ENCODE results near the gene DRC3. TPM values are rescaled to one million over a fixed set of nuclear protein-coding genes. Genes with fewer than 3 reads are reported as not detected.
A peak's percentile ranks its signal among the peaks of the same experiment; 100 is the strongest.

The DRC3 gene
- total RNA-seq, 2 experiments from 2014 or later: 0.19 TPM; not detected in 1

DNA sequence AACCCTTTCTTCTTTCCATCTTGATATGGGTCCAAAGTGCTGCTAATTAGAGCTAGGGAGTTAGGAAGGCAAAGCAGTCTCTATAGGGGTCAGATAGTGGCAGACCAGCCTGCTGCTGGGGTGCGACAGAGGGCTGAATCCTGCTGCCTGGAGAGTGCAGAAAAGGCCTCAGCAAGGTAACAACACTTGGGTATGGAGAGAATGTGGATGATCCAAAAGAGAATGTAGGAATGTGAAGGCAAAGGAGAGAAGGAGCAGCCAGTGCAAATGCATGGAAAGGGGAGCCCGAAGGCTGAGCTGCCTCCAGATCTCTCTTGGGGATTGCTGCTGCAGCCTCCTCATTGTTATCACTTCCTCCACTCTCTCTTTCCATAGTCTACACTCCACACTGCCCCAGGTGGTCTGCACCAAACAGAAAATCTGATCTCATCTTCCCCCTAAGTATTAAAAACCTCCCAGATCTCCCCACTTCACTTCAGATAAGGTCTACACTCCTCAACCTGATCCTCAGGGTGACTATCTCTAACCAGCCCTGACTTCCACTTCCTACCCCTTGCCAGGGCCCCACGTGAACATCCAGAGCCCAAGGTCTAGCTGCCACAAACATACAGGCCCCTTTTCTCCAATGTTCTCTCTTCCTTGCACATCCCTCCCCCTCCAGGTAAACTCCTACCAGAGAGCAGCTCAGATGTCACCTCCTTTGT lies 29.2 kb upstream of the DRC3 start:
- ChIA-PET CTCF (ENCODE audit: unreplicated experiment) (no interaction called here), POLR2A (no interaction called here)
- Histone ChIP-seq H3K79me2 (ENCODE audit: insufficient read depth, low read depth, low read length) (no peaks in the 10 kb centered on the region), H3K9me3 (ENCODE audit: low read length) (no peaks in the 10 kb centered on the region), H3K9me2 (ENCODE audit: insufficient read depth, low read length) (no peaks in the 10 kb centered on the region), H3K4me3 (ENCODE audit: low read depth, low read length, poor library complexity, severe bottlenecking) (no peak overlapping the region), H4K20me1 (ENCODE audit: insufficient read depth, low read length) (no peaks in the 10 kb centered on the region), H3K4me2 (ENCODE audit: low read length) (no peak overlapping the region), H3K27ac (ENCODE audit: low read depth, low read length, poor library complexity, severe bottlenecking) (no peak overlapping the region), H3K36me3 (ENCODE audit: insufficient read depth, low read length) (no peaks in the 10 kb centered on the region), H3K4me1 (ENCODE audit: insufficient read depth, low read length, poor library complexity, severe bottlenecking) (peaks cover 8% of the 10 kb centered on the region), H2AFZ (ENCODE audit: low read length) (no peak overlapping the region)
- DNase-seq (ENCODE audit: low spot score): peak; percentile 17
- TF ChIP-seq, protein P1, sequence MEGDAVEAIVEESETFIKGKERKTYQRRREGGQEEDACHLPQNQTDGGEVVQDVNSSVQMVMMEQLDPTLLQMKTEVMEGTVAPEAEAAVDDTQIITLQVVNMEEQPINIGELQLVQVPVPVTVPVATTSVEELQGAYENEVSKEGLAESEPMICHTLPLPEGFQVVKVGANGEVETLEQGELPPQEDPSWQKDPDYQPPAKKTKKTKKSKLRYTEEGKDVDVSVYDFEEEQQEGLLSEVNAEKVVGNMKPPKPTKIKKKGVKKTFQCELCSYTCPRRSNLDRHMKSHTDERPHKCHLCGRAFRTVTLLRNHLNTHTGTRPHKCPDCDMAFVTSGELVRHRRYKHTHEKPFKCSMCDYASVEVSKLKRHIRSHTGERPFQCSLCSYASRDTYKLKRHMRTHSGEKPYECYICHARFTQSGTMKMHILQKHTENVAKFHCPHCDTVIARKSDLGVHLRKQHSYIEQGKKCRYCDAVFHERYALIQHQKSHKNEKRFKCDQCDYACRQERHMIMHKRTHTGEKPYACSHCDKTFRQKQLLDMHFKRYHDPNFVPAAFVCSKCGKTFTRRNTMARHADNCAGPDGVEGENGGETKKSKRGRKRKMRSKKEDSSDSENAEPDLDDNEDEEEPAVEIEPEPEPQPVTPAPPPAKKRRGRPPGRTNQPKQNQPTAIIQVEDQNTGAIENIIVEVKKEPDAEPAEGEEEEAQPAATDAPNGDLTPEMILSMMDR (conservative IDR thresholded peaks at IDR 0.05; ENCODE audit: low read length): no peak
- TF ChIP-seq EZH2phosphoT487 (IDR thresholded peaks at IDR 0.05; ENCODE audit: borderline replicate concordance, low read depth, low read length): no peak
- BruUV-seq (replicated peaks): no TSS peak
- intact Hi-C loops (cut with micrococcal nuclease; ENCODE audit: unreplicated experiment): no loop called here

DNA sequence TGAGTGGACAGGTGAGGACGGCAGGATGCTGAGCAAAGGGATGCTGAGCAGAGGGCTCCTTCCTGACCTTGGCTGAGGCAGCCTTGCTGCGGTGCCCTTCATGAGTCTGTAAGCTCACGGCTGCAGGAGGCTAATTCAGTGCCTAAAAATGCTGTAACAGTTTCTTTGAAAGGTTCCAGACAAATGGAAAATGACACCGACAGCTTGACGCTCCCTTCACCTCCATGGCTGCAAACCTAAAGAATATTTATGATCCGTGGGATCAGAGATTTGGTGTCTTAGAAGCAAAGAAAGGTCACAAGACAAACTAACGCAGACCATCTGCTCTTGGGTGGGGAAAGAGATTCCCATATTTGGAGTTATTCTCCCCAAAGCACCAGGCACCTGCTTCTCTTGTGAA lies 28.4 kb upstream of the DRC3 start:
- Histone ChIP-seq H3K4me3 (ENCODE audit: low read depth, low read length, poor library complexity, severe bottlenecking) (no peak overlapping the region), H3K9me3 (ENCODE audit: low read length) (no peaks in the 10 kb centered on the region), H3K9me2 (ENCODE audit: insufficient read depth, low read length) (no peaks in the 10 kb centered on the region), H3K27ac (ENCODE audit: low read depth, low read length, poor library complexity, severe bottlenecking) (no peak overlapping the region), H3K4me1 (ENCODE audit: insufficient read depth, low read length, poor library complexity, severe bottlenecking) (peaks cover 8% of the 10 kb centered on the region), H2AFZ (ENCODE audit: low read length) (no peak overlapping the region), H3K4me2 (ENCODE audit: low read length) (no peak overlapping the region), H4K20me1 (ENCODE audit: insufficient read depth, low read length) (no peaks in the 10 kb centered on the region), H3K36me3 (ENCODE audit: insufficient read depth, low read length) (no peaks in the 10 kb centered on the region), H3K79me2 (ENCODE audit: insufficient read depth, low read depth, low read length) (no peaks in the 10 kb centered on the region)
- no TSS peak for BruUV-seq (replicated peaks)
- intact Hi-C loops (cut with micrococcal nuclease; ENCODE audit: unreplicated experiment): no loop called here
- no peak for DNase-seq (ENCODE audit: low spot score)
- ChIA-PET CTCF (ENCODE audit: unreplicated experiment) (no interaction called here), POLR2A (no interaction called here)
- no peak for TF ChIP-seq EZH2phosphoT487 (IDR thresholded peaks at IDR 0.05; ENCODE audit: borderline replicate concordance, low read depth, low read length)
- TF ChIP-seq, protein P1 (conservative IDR thresholded peaks at IDR 0.05; ENCODE audit: low read length): no peak

DNA sequence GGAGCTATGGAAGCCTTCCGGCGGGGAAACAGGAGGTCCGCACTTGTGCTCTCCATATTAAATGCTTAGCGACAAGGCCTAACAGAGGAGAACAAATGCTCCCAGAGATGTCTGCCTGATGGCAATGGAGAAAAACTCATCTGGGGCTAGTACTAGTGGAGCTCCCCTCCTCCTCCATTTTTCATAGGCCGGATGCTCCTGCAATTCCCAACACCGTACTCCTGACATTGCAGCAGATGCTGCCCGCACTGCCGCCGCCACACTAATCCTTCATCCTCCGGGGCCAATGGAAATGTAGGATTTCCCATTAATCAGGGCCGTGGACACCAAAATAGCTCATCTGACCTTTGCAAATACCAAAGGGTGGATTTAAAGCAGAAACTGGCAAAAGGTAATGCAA lies 27.9 kb upstream of the DRC3 start:
- Histone ChIP-seq H3K36me3 (ENCODE audit: insufficient read depth, low read length) (no peaks in the 10 kb centered on the region), H2AFZ (ENCODE audit: low read length) (no peak overlapping the region), H3K4me1 (ENCODE audit: insufficient read depth, low read length, poor library complexity, severe bottlenecking) (peaks cover 8% of the 10 kb centered on the region), H3K4me2 (ENCODE audit: low read length) (no peak overlapping the region), H3K27ac (ENCODE audit: low read depth, low read length, poor library complexity, severe bottlenecking) (no peak overlapping the region), H3K9me2 (ENCODE audit: insufficient read depth, low read length) (no peaks in the 10 kb centered on the region), H4K20me1 (ENCODE audit: insufficient read depth, low read length) (no peaks in the 10 kb centered on the region), H3K79me2 (ENCODE audit: insufficient read depth, low read depth, low read length) (no peaks in the 10 kb centered on the region), H3K4me3 (ENCODE audit: low read depth, low read length, poor library complexity, severe bottlenecking) (no peak overlapping the region), H3K9me3 (ENCODE audit: low read length) (no peaks in the 10 kb centered on the region)
- intact Hi-C loops (cut with micrococcal nuclease; ENCODE audit: unreplicated experiment): no loop called here
- no peak for DNase-seq (ENCODE audit: low spot score)
- ChIA-PET POLR2A (interaction anchor here (1.1 kb wide), 1 partner anchor 18 kb away, joined by 3 read pairs; no protein-coding TSS in a partner anchor), CTCF (ENCODE audit: unreplicated experiment) (no interaction called here)
- BruUV-seq (replicated peaks): no TSS peak
- TF ChIP-seq EZH2phosphoT487 (IDR thresholded peaks at IDR 0.05; ENCODE audit: borderline replicate concordance, low read depth, low read length): no peak
- TF ChIP-seq, protein P1 (conservative IDR thresholded peaks at IDR 0.05; ENCODE audit: low read length): no peak
